Memory B cell (primary cell): ENCODE data around the gene FBF1.

Source experiments
- ATAC-seq: fragments of 150-1000 bp; cut with Tn5 transposase; 2 replicates; pipeline ENCODE4 v1.10.0; 2021; ENCODE audit warnings: low read depth, mild to moderate bottlenecking, moderate library complexity
- DNase-seq, 2 donors: peaks; one replicate each; pipeline ENCODE4 v3.0.0; 2022; ENCODE audit warnings: low spot score in 2 of 2
- H3K27ac Mint-ChIP-seq: one replicate; pipeline ENCODE4 v1.8.0; 2022; ENCODE audit warnings: mild to moderate bottlenecking, moderate library complexity, mixed read lengths
- H3K27me3 Mint-ChIP-seq: one replicate; pipeline ENCODE4 v1.8.0; 2022; ENCODE audit warnings: mixed read lengths
- H3K36me3 Mint-ChIP-seq: one replicate; pipeline ENCODE4 v1.8.0; 2022; ENCODE audit warnings: mild to moderate bottlenecking, mixed read lengths
- H3K4me1 Mint-ChIP-seq: one replicate; pipeline ENCODE4 v1.8.0; 2022; ENCODE audit warnings: mixed read lengths
- H3K4me3 Mint-ChIP-seq: one replicate; pipeline ENCODE4 v1.8.0; 2022; ENCODE audit warnings: mild to moderate bottlenecking, moderate library complexity, mixed read lengths
- H3K9me3 Mint-ChIP-seq: one replicate; pipeline ENCODE4 v1.8.0; 2022; ENCODE audit warnings: mixed read lengths

FBF1 gene

DNA sequence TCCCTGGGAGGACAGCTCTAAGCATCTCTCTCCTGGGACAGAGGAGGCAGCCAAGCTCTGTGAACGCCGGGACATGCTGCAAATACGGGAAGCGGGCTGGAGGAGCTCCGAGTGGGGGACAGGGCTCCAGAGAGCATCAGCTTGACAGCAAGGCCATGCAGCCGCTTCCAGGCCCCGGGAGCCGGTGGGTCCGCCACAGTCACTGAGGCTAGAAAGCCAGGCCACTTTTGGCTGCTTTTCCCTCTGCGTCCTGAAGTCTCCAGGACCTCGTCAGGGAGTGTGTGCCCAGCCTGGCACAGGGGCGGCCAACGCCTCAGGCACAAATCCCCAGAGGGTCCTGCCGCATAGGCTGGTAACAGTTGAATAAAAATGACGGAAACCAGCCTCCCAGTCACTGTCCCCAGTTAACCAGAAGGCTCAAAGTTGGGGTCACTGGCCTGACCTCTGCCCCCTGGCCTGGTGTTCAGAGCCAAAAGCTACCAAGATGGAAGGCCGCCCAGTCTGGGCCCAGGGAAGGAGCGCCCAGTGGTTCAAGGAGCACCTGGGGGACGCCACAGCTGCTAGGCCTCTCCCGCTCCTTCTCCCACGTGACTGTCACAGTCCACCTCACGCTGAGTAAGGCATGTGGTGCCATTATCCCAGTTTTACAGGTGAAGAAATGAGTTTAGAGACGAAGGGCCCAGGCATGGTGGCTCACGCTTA is 40.9 kb downstream of the FBF1 start:
- no peak overlapping the region for H3K27ac Mint-ChIP-seq
- no peak for ATAC-seq
- no peak overlapping the region for H3K4me3 Mint-ChIP-seq
- H3K36me3 Mint-ChIP-seq = peaks cover 17% of the 10 kb centered on the region
- H3K27me3 Mint-ChIP-seq = no peaks in the 10 kb centered on the region
- H3K4me1 Mint-ChIP-seq = peaks cover 16% of the 10 kb centered on the region
- no peak for DNase-seq
- no peaks in the 10 kb centered on the region for H3K9me3 Mint-ChIP-seq

DNA sequence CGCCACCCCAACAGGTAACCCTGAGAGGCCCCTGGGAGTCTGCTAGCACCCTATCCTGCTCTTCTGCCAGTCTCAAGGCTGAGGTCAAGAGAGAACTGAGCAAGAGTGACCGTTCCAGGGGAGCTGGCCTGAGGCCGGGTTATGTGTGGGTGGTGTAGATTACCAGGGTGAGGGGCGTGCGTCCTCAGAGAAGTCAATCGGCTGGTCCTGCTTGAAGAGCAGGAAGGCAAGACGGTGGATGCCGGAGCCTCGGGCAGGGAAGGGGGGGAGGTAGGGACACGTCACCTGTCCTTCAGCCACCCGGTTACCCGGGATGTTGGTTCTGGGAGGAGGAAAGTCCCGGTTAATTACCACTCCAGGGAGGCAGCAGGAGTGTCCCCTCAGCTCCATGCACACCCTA is 41.5 kb downstream of the FBF1 start:
- H3K27me3 Mint-ChIP-seq = no peaks in the 10 kb centered on the region
- ATAC-seq (no peak), DNase-seq (no peak)
- H3K36me3 Mint-ChIP-seq = peaks cover 15% of the 10 kb centered on the region
- H3K4me3 Mint-ChIP-seq = no peak overlapping the region
- no peak overlapping the region for H3K27ac Mint-ChIP-seq
- peaks cover 19% of the 10 kb centered on the region for H3K4me1 Mint-ChIP-seq
- H3K9me3 Mint-ChIP-seq = no peaks in the 10 kb centered on the region

DNA sequence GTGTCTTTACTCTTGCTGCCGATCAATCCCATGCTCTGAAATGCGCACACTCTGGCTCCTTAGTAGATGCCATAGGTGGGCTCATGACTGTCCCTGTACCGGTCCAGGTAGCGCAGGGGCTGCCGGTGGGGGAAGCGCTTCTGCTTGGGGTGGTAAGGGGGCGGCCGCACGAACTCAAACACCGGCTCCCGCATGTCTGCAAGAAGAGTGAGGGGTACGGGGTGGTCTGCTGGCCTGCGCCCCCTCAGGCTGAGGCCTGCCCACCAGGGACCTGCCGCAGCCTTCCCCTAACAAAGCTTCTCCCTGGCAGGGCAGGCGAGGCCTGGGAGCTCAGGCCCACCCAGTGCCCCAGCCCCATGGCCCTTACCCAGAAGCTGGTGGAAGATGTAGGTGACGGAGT is 42.1 kb downstream of the FBF1 start:
- no peak overlapping the region for H3K4me3 Mint-ChIP-seq
- no peaks in the 10 kb centered on the region for H3K27me3 Mint-ChIP-seq
- H3K36me3 Mint-ChIP-seq = peaks cover 15% of the 10 kb centered on the region
- no peaks in the 10 kb centered on the region for H3K9me3 Mint-ChIP-seq
- no peak overlapping the region for H3K27ac Mint-ChIP-seq
- no peak for ATAC-seq
- H3K4me1 Mint-ChIP-seq = peaks cover 22% of the 10 kb centered on the region
- DNase-seq = no peak

DNA sequence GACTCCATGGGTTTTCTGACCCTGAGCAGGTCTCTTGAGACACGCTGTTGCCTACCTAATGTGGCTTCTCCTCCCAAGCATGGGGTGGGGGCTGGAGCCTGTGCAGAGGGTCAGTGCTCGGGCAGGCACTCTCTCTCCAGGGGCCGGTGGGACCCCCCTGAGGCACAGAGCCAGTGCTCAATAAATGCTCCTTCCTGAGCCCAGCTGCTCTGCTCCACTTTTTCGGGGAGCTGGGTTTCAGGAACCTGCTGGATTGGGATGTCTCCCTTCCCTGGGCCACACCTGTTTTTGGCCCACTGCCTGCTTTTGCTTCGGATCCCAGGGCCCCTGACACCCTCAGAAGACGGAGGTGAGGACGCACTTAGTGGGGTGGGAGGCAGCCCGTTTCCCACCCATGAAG is 42.8 kb downstream of the FBF1 start:
- no peak for DNase-seq
- Mint-ChIP-seq H3K27me3 (no peaks in the 10 kb centered on the region), H3K4me1 (peaks cover 23% of the 10 kb centered on the region), H3K4me3 (peak overlapping the region; percentile 71), H3K9me3 (no peaks in the 10 kb centered on the region), H3K27ac (no peak overlapping the region), H3K36me3 (peaks cover 15% of the 10 kb centered on the region)
- no peak for ATAC-seq

DNA sequence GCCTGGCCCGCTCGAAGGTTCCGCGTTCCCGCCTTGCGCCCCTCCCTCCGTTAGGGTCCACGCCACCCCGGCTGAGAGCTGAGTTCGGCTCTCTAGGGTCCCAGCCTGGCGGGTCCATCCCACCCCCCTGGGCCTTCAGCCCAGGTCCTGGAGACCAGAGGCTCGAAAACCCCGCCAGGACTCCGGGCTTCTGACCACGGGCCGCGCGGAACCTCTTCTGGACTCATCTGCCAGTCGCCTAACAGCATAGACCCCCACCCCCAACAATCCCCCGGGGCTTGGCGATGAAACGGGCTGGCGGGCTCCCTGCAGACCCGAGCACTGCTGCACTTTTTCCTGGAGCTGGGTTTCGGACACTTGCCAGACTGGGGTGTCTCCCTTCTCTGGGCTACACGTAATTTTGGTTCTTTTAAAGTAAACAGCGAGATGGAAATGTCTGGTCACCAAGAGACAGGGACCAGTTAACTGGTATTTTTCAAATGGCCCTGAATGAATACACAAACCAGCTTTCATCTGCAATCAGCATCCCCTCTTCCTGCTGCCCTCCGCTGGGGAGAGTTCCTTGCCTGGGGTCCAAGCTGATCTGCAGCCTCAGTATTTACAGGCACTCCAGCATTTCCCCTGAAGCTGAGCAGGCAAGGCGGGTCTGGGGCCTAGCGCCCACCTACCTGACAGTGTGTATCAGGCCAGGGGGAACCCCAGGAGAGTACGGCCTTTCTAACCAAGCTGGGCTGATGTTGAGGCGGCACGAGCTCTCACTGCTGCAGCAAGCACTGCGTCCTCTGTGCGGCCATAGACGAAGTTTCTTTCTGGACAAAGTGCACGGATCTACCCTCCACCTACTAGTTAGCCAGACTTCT is 43.5 kb downstream of the FBF1 start:
- no peak overlapping the region for H3K27ac Mint-ChIP-seq
- no peak for ATAC-seq
- H3K27me3 Mint-ChIP-seq = no peaks in the 10 kb centered on the region
- no peak for DNase-seq
- H3K9me3 Mint-ChIP-seq = no peaks in the 10 kb centered on the region
- H3K4me1 Mint-ChIP-seq = peaks cover 23% of the 10 kb centered on the region
- H3K4me3 Mint-ChIP-seq = peak overlapping the region; percentile 71
- peaks cover 15% of the 10 kb centered on the region for H3K36me3 Mint-ChIP-seq

DNA sequence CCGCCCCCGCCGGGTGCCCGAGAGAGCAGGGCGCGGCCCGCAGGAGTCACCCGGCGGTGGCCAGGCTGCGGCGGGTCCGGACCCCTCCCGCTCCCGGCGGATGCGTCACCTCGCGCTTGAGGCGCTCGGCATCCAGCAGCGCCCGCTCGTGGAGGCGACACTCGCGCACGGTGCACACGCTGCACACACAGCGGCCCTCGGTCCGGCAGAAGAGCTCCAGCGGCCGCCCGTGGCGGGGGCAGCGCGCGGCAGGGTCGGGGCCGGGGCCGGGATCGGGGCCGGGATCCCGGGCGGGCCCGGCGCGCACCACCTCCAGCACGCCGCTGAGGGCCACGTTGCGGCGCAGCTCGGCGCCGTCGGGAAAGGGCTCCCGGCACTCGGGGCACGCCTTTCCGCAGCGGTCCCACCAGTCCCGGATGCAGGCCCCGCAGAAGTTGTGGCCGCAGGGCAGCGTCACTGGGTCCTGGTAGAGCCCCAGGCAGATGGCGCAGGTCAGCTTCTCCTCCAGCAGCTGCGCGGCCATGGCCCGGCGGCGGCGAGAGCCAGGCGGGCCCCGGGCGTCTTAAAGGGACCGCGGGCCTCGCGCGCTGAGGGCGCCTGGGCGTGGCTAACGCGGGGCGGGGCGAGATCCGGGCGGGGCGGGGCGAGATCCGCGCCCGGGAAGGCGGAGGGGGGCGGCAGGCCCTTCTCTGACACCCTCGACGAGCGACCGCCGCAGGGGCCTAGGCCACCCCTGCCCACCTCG is 44.3 kb downstream of the FBF1 start, which contains the start of gene TRIM65:
Gene TRIM65 (minus strand): TSS at position 537 of the 745 bp plus-strand sequence. CDS start 14 bp downstream, at position 523.
- Mint-ChIP-seq H3K36me3 (peaks cover 12% of the 10 kb centered on the region), H3K27ac (peak within 1 kb of the TSS; percentile 65), H3K4me3 (peak within 1 kb of the TSS; percentile 81), H3K9me3 (no peaks in the 10 kb centered on the region), H3K27me3 (no peaks in the 10 kb centered on the region), H3K4me1 (peaks cover 23% of the 10 kb centered on the region)
- ATAC-seq (peak; percentile 82), DNase-seq (peak; percentile 73 to 83)

DNA sequence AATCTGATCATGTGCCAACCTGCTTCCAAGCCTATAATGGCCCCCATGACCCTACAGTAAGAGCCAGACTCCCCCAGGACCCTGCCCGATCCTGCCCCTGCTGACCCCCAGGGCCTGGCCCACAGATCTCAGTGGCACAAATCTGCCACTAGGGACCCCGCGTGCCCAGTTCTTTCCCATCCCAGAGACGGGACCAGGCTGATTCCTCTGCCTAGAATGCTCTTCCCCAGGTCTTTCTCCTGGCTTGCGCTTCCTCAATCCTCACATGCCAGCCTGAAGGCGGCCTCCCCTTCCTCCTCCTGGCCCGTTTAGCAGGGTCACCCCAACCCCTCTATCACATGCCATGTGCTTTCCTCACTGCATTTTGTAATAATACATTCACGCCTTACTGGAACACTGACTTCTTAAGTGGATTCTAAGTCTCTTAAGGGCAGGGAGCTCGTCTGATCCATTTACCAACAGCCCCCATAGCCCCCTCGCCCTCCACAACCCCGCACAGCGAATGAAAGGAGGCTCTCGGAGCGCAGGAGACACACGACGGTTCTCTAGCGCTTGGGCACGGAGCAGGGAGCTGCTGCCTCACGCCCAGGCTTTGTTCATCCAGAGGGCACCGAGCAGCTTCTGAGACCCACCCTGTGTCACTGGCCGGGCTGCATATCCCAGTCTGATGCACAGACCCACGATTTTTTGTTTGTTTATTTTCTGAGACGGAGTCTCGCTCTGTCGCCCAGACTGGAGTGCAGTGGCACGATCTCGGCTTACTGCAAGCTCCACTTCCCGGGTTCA is 45.3 kb downstream of the FBF1 start:
- Mint-ChIP-seq H3K4me1 (peaks cover 23% of the 10 kb centered on the region), H3K9me3 (no peaks in the 10 kb centered on the region), H3K36me3 (peaks cover 9% of the 10 kb centered on the region), H3K27me3 (no peaks in the 10 kb centered on the region), H3K4me3 (peak overlapping the region; percentile 81), H3K27ac (peak overlapping the region; percentile 65)
- DNase-seq = no peak
- ATAC-seq = no peak

DNA sequence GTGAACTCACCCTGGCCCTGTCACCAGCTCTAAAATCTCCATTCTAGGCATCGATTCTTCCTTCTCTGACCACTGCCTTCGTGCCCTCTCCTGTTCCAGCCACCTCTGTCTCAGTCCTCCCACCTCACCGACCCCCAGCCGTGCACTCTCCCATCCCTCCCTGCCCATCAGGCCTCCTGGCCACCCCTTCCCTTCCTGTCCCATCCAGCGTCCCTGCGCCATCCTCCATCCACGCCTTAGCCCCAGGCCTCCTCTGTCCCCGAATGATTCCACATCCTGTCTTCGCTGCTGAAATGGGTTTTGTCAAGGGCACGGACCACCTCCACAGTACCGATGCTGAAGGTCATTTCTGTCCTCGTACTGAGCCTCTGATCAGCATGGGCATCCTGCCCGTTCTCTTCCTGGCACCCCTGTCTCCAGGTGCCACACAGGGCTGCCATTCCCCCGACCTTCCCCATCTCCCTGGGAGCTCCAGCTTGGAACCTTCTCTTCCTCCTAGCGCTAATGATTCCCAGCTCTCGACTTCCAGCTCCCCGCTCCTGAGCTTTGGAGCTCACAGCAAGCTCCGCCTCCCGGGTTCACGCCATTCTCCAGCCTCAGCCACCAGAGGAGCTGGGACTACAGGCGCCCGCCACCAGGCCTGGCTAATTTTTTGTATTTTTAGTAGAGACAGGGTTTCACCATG is 46.7 kb downstream of the FBF1 start:
- Mint-ChIP-seq H3K36me3 (peaks cover 5% of the 10 kb centered on the region), H3K4me3 (peak overlapping the region; percentile 27), H3K27me3 (no peaks in the 10 kb centered on the region), H3K27ac (peak overlapping the region; percentile 24), H3K4me1 (peaks cover 23% of the 10 kb centered on the region), H3K9me3 (no peaks in the 10 kb centered on the region)
- DNase-seq (no peak), ATAC-seq (no peak)

DNA sequence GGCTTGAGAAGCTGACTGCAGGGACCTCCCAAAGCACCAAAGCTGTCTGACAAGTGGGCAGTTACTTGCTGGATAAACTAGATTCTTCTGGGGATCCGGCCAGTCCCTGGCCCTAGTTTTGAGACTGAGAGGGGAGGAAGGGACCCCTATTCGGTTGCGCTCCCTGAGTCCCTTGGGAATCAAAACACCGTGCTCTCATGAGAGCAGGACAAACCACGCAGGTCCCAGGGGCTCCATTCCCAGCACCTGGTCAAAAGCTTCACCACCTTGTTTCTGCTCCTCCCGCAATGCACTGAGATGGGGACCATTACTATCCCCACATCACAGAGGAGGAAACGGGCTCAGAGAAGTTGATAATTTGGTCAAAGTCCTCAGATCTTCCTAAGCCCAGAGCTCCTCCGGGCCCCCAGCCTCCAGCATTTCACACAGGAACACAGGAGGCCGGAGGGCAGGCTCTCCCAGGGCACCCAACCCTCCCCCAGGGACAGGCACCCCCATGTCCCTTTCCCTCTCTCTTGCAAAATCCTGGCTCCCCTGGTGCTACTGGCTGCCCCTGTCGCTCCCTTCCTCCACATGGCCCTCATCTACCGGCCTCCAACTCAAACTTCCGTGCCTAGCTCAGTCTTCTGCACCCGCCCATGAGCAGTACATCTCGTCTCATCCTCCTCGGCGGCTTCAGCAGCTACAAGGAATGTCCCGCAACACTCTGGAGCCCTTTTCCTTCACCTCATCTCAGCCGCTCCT is 47.4 kb downstream of the FBF1 start:
- peak overlapping the region; percentile 24 for H3K27ac Mint-ChIP-seq
- H3K27me3 Mint-ChIP-seq = no peaks in the 10 kb centered on the region
- DNase-seq (no peak), ATAC-seq (no peak)
- H3K9me3 Mint-ChIP-seq = no peaks in the 10 kb centered on the region
- H3K4me1 Mint-ChIP-seq = peaks cover 23% of the 10 kb centered on the region
- H3K36me3 Mint-ChIP-seq = peaks cover 2% of the 10 kb centered on the region
- no peak overlapping the region for H3K4me3 Mint-ChIP-seq

DNA sequence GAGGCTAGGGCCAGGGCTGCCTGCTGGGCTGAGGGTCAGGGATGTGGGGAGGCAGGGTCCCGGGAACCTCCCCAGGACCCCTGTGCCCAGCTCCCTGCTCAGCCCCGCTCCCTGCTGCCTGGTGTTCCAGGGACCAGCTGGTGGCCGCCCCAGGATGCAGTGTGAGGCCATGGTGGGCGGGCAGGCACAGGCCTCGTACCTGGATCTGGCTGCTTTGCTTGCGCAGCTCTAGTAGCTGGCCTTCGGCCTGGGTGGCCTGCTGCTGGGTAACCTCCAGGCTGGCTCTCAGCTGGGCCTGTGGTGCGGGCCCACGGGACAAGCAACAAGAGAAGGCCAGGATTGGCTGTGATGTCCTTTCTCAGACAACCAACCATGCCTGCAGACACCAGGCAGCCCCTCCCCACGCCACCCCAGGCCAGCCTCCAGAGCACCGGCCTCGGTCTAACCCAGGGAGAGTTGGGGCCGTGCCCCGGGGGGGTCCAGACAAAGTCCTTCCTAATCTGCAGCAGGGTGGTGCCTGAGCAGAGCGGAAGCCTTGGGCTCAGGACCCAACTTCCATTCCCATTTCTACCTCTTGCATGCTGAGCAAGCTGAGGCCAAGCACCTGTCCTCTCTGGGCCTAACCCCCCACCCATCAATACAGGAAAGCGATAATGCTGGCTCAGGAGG is 48.2 kb downstream of the FBF1 start:
- no peak overlapping the region for H3K27ac Mint-ChIP-seq
- peaks cover 2% of the 10 kb centered on the region for H3K36me3 Mint-ChIP-seq

DNA sequence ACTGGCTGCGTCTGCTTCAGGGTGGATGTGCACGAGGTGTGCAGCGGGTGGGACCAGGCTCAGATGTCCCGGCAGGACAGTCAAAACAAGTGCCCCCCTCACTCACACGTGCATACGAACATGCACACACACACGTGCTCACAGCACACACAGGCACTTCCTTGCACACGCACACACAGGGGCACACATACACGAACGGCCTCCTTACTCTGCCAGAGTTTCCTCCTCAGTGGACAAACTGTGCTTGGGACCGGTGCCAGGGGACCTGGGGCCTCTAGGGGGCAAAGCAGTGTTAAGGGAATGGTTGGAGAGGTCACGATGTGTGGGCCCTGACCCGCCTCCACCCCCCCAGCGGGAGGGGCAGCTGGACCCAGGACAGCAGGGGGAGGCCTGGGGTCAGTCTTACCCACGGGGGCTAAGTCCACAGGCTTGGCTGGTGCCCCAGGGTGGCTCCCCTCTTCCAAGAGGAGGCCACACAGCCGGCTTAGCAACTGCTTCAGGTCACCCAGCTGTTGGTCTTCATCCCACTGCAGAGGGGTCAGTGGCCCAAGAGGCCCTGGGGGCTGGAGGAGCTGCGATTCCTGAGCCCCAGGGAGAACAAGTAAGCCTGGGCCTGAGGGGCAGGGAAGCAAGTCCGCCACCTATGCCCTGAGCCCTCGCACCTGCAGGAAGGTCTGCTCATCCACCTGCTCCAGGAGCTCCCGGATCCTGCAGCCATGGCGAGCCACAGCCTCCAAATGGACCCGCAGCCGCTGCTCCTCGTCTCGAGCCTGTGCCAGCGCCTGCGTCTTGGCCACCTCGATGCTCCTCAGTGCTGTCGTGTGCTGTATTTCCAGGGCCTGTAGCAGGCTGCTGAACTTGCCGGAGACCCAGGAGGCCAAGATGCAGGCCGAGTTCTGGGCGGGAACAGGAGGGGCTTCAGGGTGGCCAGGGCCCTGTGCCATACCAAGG is 49.0 kb downstream of the FBF1 start:
- Mint-ChIP-seq H3K4me1 (peaks cover 19% of the 10 kb centered on the region), H3K36me3 (peaks cover 2% of the 10 kb centered on the region), H3K4me3 (no peak overlapping the region), H3K9me3 (no peaks in the 10 kb centered on the region), H3K27ac (no peak overlapping the region), H3K27me3 (no peaks in the 10 kb centered on the region)
- ATAC-seq (no peak), DNase-seq (no peak)

More for the DNA sequence above, 48.2 kb downstream of the FBF1 start:
- no peak for DNase-seq
- no peak for ATAC-seq
- Mint-ChIP-seq H3K9me3 (no peaks in the 10 kb centered on the region), H3K4me1 (peaks cover 23% of the 10 kb centered on the region), H3K27me3 (no peaks in the 10 kb centered on the region), H3K4me3 (no peak overlapping the region)
